ENCODE data around the gene EIF5AL1. TPM values are rescaled to one million over a fixed set of nuclear protein-coding genes. Genes with fewer than 3 reads are reported as not detected.
"Not testable (repeated sequence)": the region's sequence is repeated elsewhere in the genome, so short reads cannot be mapped to it uniquely, and the experiment has no call there.

EIF5AL1 gene
- total RNA-seq, 1 donor from 2014 or later: under 0.01 TPM

DNA sequence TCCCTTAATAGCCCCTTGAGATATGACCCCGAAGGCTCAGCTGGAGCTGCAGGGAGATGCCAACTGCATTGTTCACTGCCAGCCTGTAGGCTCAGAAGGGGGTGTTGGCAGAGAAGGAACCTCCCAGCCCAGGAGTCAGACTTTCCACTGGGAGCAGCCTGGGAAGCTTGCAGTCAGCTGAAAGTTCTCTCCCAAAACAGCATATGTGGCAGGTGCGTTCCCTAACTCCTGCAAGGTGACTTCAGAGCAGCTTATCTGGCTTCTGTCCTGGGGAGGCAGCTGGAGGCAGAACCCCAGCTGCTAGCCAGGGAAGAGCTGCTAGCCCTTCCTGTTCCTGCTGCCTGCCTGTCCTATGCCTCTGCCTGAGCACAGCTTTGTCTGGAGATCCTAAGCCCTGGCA, 39.8 kb downstream of the EIF5AL1 start:
- FAIRE-seq (no peak), DNase-seq (ENCODE audit: low spot score in 2 of 2) (no peak)

DNA sequence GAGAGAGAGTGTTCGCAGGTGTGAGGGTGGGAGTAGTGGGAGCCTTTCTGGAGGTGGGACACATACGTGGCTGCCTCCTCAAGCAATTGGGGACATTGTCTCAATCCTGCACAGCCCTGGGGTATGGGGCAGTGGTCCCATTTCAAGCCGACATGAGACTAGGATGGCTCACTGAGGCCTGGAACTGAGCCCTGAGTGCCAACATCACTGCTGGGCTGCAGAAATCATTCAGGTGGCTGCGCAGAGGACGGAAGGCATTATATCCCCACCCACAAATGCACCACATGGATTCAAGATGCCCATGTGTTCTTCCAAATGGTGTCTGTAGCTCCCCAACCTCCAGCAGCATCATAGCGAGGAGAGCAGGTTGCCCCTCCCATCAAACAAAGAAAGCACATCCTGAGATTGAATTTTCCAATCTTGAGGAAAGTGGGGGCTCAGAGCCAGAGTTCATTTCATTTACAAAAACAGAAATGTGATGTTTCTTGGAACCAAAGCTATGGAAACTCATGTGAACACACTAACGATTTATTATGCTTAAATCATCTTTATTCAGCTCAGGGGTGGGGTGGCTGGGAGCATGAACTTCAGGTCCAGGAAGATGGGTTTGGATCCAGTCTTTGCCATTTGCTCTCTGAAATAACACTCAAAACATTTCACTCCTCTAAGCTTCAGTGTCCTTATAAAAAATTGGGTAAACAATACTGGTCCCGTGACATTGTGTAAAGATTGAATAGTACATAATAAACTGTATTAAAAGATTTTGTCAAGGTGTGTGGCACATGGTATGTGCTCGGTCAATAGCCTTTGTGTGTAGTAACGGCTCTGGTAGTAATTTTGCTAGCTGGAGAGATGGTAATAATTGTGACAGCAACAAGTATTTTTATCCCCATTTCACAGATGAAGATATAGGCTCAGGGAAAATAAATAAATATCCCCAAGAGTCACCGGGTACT, 43.3 kb downstream of the EIF5AL1 start:
- no peak for FAIRE-seq
- no peak for DNase-seq (ENCODE audit: low spot score in 2 of 2)

DNA sequence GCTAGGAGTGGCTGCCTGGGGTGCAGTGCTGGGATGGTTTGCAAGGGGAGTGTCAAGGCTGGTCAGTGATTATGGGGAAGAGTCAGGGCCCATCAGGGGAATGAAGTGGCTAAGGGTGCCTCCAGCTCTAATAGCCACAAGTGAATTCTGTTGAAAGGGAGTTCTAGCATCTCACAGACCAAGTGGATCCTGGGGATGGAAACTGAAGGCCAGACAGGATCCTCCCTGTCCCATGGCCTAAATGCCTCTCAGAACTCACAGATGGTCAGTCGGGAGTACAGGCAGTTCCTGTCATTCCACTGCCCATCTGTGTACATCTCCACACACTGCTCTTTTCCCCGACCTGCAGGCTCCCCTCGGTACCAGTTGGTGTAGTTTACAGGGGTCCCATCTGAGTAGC, 44.6 kb downstream of the EIF5AL1 start:
- DNase-seq (ENCODE audit: low spot score in 2 of 2); FAIRE-seq: not testable (repeated sequence)

DNA sequence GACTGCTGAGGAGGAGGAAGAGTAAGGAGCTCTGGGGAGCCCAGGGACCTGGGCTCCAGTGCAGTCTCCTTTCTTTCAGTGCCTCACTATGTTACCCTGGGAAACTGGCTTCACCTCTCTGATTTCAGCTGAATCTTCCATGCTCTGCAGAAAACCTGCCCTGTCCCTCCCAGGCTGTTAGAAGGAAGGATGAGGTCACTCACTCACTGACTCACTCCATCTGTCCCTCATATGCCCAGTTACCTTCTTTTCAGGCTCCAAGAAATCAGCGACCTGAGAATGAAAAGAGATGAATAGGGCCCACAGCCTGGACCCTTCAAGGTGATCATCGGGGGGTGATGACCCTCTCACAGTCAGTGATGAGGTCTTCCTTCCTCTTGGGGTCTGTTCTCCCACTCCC, 47.4 kb downstream of the EIF5AL1 start:
- DNase-seq (ENCODE audit: low spot score in 2 of 2): no peak

DNA sequence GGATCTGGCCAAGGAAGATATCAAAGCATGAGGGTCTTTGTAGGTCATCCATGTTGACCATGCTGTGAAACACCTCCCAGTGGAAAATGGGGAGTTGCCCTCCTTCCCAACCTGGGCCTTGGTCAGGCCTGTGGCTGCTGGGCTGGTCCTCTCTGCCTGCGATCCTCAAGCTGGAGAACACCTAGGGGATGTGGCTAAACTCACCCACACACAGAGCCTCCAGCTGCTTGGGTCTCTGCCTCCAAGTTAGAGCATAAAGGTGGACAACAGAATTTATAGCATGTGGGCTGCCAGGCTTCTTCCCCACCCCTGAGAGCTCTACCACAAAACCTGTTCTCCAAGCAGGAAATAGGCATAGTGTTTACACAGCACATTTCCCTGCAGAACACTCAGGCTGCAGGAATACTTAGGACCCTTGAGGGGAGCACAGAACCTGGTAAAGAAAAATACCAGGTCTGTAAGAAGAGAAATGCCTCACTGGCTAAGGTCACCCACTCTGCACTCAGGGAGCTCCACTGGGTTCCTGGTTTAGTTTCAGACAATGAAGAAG, 47.9 kb downstream of the EIF5AL1 start, which contains the start of gene SFTPA2:
SFTPA2 (minus strand) TSS at position 248 of the 550 bp plus-strand sequence. CDS start 924 bp downstream, outside the sequence.
- FAIRE-seq: no peak

More for the DNA sequence above, 47.4 kb downstream of the EIF5AL1 start:
- no peak for FAIRE-seq

DNA sequence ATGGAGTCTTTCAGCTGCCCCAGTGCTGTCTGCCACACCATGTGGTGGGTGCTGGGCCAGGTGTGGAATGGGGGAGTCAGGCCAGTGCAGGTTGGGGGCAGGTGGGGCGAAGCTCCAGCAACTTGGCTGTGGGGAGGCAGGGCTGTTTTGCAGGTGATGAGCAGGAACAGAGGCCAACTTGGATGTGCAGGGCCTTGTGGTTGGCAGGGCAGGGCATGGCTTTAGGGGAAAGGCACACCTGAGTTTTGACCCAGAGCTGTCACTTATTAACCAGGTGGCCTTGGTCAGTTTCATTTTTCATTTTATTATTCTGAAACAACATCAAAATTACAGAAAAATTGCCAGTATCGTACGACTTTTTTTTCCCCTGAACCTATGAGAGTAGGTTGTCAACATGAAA, 48.9 kb downstream of the EIF5AL1 start:
- no peak for DNase-seq (ENCODE audit: low spot score in 2 of 2)
- FAIRE-seq: no peak

More for the DNA sequence above, 47.9 kb downstream of the EIF5AL1 start, which contains the start of gene SFTPA2:
- no peak for DNase-seq (ENCODE audit: low spot score in 2 of 2)

DNA sequence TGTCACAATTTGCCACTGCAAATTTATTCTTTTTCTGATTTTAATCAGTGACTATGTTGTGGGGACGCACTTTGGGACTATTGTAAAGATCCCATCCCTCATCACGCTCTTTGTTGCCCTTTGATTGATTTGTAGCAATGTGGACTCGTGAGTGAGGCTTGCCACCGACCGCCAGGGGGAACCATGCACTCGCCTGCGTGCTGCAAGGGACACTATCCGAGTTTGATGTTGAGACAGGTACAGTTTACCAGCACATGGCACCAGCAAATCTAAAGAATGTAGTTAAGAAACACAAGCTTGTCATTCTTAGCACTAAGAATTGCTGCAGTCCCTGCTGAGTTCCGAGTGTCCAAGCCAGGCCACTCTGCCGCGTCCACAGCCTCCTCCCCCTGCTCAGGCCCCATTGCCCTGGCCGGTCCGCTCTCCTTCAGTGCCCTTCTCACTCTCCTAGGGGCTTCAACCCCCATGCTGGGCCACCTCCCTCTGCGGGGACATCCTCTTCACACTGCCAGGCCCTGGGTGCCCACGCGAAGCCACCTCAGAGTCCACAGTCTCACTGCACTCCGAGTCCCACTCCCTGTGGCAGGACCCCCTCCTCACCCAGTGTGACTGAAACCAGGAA, 49.9 kb downstream of the EIF5AL1 start:
- FAIRE-seq (no peak), DNase-seq (ENCODE audit: low spot score in 2 of 2) (peak in 1 of 2 donors; percentile 56)

DNA sequence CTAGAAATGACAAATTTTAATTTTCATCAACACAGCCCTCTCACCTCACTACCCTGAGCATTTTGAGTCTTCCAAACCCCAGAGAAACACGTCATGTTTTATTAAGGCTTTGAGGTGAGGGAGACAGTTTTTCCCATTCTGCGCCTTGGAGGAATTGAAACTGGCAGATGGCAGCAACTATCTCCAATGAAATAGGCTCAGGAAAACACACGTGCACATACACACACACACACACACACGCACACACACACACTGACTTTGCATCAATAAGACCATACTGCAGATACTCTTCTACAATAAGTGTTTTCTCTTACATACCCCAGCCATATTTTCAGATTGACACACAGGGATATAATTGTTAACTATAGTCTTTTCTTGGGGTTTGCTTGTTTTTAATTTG, 51.1 kb downstream of the EIF5AL1 start:
- DNase-seq (ENCODE audit: low spot score in 2 of 2) (no peak), FAIRE-seq (no peak)

Small RNAs within 50 kb of the gene (small RNA-seq; reads per million reads assigned to genes)
- gene BX248123.2: not detected
- gene RPS12P18: not detected

Other genes starting within 250 kb of the EIF5AL1 start
- gene PPIF, start 165.1 kb upstream of the EIF5AL1 start, total RNA-seq: 5.7 TPM
- 4.1 TPM for gene ZCCHC24, start 66.9 kb upstream of the EIF5AL1 start, total RNA-seq
- not detected for gene SFTPA2, start 47.9 kb downstream of the EIF5AL1 start, total RNA-seq
- gene SFTPA1, start 98.4 kb downstream of the EIF5AL1 start, total RNA-seq: not detected
- gene NUTM2B, start 190.7 kb downstream of the EIF5AL1 start, total RNA-seq: 1.6 TPM